Measurements from ENCODE around the gene WDPCP. TPM values are rescaled to one million over a fixed set of nuclear protein-coding genes. Genes with fewer than 3 reads are reported as not detected.
"Not testable (repeated sequence)": the region's sequence is repeated elsewhere in the genome, so short reads cannot be mapped to it uniquely, and the experiment has no call there.

The WDPCP gene
- total and polyA plus RNA-seq, 9 donors: 5.5 to 11.7 (median 7.6) TPM

DNA sequence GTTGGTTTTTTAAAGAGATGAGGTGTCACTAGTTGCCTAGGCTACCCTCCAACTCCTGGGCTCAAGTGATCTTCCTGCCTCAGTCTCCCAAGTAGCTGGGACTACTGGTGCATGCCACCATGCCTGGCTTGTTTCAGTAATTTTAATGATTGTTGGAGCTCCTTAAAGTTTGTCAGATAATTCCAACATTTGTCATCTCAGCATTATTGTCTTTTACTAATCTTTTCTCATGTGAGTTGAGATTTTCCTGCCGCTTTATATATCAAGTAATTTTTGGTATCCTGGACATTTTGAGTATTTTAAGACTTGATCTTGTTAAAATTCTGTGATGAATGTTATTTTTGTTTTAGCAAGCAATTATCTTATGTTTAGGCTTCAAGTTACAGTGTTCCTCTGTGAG, 429.0 kb downstream of the WDPCP start:
- no peaks in the 10 kb centered on the region for H3K27me3 ChIP-seq (ENCODE audit: control insufficient read depth, insufficient read depth, low read length)
- DNase-seq: no peak
- no peak overlapping the region for H3K4me3 ChIP-seq (ENCODE audit: low read length)
- H3K36me3 ChIP-seq (ENCODE audit: control insufficient read depth, insufficient read depth, low read length): no peaks in the 10 kb centered on the region
- H3K4me1 ChIP-seq (ENCODE audit: control insufficient read depth, insufficient read depth, low read length): no peaks in the 10 kb centered on the region
- WGBS (ENCODE audit: insufficient coverage): no CpG with 5 or more reads among the region's 1 CpG
- H3K27ac ChIP-seq (ENCODE audit: low read length): no peak overlapping the region
- H3K9me3 ChIP-seq (replicated peaks; ENCODE audit: control insufficient read depth, low read depth, low read length): no peaks in the 10 kb centered on the region

DNA sequence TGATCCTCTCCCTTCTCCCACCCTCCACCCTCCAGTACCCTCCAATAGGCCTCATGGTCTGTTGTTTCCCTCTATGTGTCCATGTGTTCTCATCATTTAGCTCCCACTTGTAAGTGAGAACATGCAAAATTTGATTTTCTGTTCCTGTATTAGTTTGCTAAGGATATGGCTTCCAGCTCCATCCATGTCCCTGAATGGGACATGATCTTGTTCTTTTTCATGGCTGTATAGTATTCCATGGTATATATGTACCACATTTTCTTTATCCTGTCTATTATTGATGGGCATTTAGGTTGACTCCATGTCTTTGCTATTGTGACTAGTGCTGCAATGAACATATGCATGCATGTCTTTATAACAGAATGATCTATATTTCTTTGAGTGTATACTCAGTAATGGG, 451.6 kb downstream of the WDPCP start:
- DNase-seq; H3K27ac ChIP-seq (ENCODE audit: low read length); H3K4me1 ChIP-seq (ENCODE audit: control insufficient read depth, insufficient read depth, low read length); H3K36me3 ChIP-seq (ENCODE audit: control insufficient read depth, insufficient read depth, low read length); H3K27me3 ChIP-seq (ENCODE audit: control insufficient read depth, insufficient read depth, low read length); H3K4me3 ChIP-seq (ENCODE audit: low read length): not testable (repeated sequence)
- peaks cover 25% of the 10 kb centered on the region for H3K9me3 ChIP-seq (replicated peaks; ENCODE audit: control insufficient read depth, low read depth, low read length)

- no peak for DNase-seq
- no CpG with 5 or more reads among the region's 2 CpGs for WGBS (ENCODE audit: insufficient coverage)
- Histone ChIP-seq H3K4me3 (ENCODE audit: low read length) (no peak overlapping the region), H3K27me3 (ENCODE audit: control insufficient read depth, insufficient read depth, low read length) (no peaks in the 10 kb centered on the region), H3K9me3 (replicated peaks; ENCODE audit: control insufficient read depth, low read depth, low read length) (peaks cover 12% of the 10 kb centered on the region), H3K27ac (ENCODE audit: low read length) (no peak overlapping the region), H3K36me3 (ENCODE audit: control insufficient read depth, insufficient read depth, low read length) (no peaks in the 10 kb centered on the region), H3K4me1 (ENCODE audit: control insufficient read depth, insufficient read depth, low read length) (no peaks in the 10 kb centered on the region)
These were observed 456.3 kb downstream of the WDPCP start for GRCh38 chr2:63132020-63132419.

- no peaks in the 10 kb centered on the region for H3K4me1 ChIP-seq (ENCODE audit: control insufficient read depth, insufficient read depth, low read length)
- H3K9me3 ChIP-seq (replicated peaks; ENCODE audit: control insufficient read depth, low read depth, low read length): peaks cover 8% of the 10 kb centered on the region
- DNase-seq: no peak
- H3K4me3 ChIP-seq (ENCODE audit: low read length): no peak overlapping the region
- no CpG with 5 or more reads among the region's 1 CpG for WGBS (ENCODE audit: insufficient coverage)
- H3K27me3 ChIP-seq (ENCODE audit: control insufficient read depth, insufficient read depth, low read length): no peaks in the 10 kb centered on the region
- no peak overlapping the region for H3K27ac ChIP-seq (ENCODE audit: low read length)
- H3K36me3 ChIP-seq (ENCODE audit: control insufficient read depth, insufficient read depth, low read length): no peaks in the 10 kb centered on the region
These were observed 457.1 kb downstream of the WDPCP start for GRCh38 chr2:63131196-63131595.

DNA sequence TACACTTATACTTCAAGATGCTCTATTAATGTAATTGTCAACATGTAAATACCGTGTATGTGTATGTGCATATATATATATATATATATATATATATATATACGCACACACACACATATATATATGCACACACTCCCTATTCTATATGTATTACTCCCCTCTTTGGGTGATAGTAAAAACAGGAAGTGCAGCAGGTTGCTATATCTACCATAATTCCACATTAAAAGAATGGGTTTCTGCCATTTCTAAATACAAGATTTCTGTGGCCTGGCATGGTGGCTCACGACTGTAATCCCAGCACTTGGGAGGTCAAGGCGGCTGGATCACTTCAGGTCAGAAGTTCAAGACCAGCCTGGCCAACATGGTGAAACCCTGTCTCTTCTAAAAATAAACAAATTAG, 460.7 kb downstream of the WDPCP start:
- no peak overlapping the region for H3K27ac ChIP-seq (ENCODE audit: low read length)
- no peaks in the 10 kb centered on the region for H3K4me1 ChIP-seq (ENCODE audit: control insufficient read depth, insufficient read depth, low read length)
- no peaks in the 10 kb centered on the region for H3K36me3 ChIP-seq (ENCODE audit: control insufficient read depth, insufficient read depth, low read length)
- no peaks in the 10 kb centered on the region for H3K27me3 ChIP-seq (ENCODE audit: control insufficient read depth, insufficient read depth, low read length)
- no peaks in the 10 kb centered on the region for H3K9me3 ChIP-seq (replicated peaks; ENCODE audit: control insufficient read depth, low read depth, low read length)
- no peak for DNase-seq
- H3K4me3 ChIP-seq (ENCODE audit: low read length): no peak overlapping the region
- 100% methylated on average over 2 of the region's 4 CpGs for WGBS (ENCODE audit: insufficient coverage)

DNA sequence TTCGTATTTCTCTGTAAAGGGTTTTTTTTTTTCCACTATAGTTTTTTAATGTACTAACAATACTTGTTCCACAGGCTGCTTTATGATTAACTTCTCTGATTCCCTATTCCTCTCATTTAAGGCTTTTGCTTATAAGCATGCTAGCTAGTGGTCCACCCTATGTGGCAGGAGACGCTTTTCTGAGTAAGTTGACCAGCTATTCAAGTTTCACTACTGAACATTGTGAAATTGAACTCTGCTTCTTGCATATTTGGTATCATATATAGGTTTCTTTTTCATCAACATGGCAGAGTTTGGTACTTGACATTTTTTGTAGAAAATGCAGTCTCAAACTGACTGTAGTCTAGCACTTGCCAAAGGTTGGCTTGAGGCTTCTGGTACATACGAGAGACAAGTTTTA, 463.4 kb downstream of the WDPCP start:
- H3K4me3 ChIP-seq (ENCODE audit: low read length): no peak overlapping the region
- DNase-seq: no peak
- no peaks in the 10 kb centered on the region for H3K4me1 ChIP-seq (ENCODE audit: control insufficient read depth, insufficient read depth, low read length)
- no peak overlapping the region for H3K27ac ChIP-seq (ENCODE audit: low read length)
- H3K27me3 ChIP-seq (ENCODE audit: control insufficient read depth, insufficient read depth, low read length): no peaks in the 10 kb centered on the region
- no peaks in the 10 kb centered on the region for H3K9me3 ChIP-seq (replicated peaks; ENCODE audit: control insufficient read depth, low read depth, low read length)
- H3K36me3 ChIP-seq (ENCODE audit: control insufficient read depth, insufficient read depth, low read length): no peaks in the 10 kb centered on the region
- WGBS (ENCODE audit: insufficient coverage): no CpG with 5 or more reads among the region's 3 CpGs

DNA sequence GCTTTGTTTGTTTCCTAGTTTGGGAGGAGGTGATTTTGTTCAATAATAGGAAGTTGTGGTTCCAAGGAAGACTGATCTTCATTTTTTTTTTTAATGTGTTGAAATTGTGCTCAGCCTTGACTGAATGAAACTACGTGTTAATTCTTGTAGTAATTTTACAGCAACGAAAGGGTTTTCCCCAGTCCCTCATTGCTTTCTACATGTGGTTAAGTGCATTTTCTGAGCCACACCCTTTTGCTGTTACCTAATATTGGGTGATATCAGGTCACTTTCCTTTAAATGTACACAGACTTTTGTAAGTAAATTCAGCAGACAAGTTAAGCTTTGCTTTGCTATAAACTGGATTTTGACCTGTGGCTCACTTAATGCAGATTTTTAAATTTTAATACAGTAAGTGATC, 464.1 kb downstream of the WDPCP start:
- H3K36me3 ChIP-seq (ENCODE audit: control insufficient read depth, insufficient read depth, low read length): no peaks in the 10 kb centered on the region
- no CpG with 5 or more reads among the region's 2 CpGs for WGBS (ENCODE audit: insufficient coverage)
- H3K4me1 ChIP-seq (ENCODE audit: control insufficient read depth, insufficient read depth, low read length): no peaks in the 10 kb centered on the region
- H3K27me3 ChIP-seq (ENCODE audit: control insufficient read depth, insufficient read depth, low read length): no peaks in the 10 kb centered on the region
- no peak for DNase-seq
- H3K27ac ChIP-seq (ENCODE audit: low read length): no peak overlapping the region
- no peaks in the 10 kb centered on the region for H3K9me3 ChIP-seq (replicated peaks; ENCODE audit: control insufficient read depth, low read depth, low read length)
- H3K4me3 ChIP-seq (ENCODE audit: low read length): no peak overlapping the region

- H3K27me3 ChIP-seq (ENCODE audit: control insufficient read depth, insufficient read depth, low read length): no peaks in the 10 kb centered on the region
- WGBS (ENCODE audit: insufficient coverage): no CpG with 5 or more reads among the region's 3 CpGs
These were observed 465.4 kb downstream of the WDPCP start for GRCh38 chr2:63122921-63123320.

DNA sequence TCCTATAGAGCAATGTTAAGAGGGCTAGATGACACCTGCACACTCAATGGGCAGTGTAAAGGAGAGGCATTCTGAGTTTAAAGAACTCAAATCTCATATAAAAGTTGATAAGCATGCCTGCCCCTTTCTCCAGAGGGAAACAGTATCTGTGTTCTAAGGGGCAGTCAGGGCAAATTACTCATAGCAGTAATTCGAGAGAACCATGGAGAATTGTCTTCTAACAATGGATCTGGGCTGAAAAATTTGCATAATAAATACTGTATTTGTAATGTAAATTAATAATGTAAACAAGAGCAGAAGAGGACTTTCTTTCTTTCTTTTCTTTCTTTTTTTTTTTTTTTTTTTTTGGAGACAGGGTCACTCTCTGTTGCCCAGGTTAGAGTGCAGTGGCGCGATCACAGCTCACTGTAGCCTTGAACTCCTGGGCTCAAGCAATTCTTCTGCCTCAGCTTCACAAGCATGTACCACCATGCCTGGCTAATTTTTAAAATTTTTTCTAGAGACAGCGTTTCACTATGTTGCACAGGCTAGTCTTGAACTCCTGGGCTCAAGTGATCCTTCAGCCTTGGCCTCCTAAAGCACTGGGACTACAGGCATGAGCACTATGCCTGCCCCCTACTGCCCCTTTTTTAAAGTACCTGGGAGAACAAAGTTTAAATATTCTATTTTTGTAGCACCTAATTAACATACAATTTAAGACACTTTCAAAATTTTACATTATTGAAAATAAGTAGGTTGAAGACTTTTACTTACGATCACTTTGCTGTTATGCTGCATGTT, 467.0 kb downstream of the WDPCP start:
- no peaks in the 10 kb centered on the region for H3K27me3 ChIP-seq (ENCODE audit: control insufficient read depth, insufficient read depth, low read length)
- H3K4me1 ChIP-seq (ENCODE audit: control insufficient read depth, insufficient read depth, low read length): no peaks in the 10 kb centered on the region
- 88% methylated on average over 1 of the region's 5 CpGs for WGBS (ENCODE audit: insufficient coverage)
- no peaks in the 10 kb centered on the region for H3K36me3 ChIP-seq (ENCODE audit: control insufficient read depth, insufficient read depth, low read length)
- no peak overlapping the region for H3K27ac ChIP-seq (ENCODE audit: low read length)
- no peak overlapping the region for H3K4me3 ChIP-seq (ENCODE audit: low read length)
- no peak for DNase-seq
- H3K9me3 ChIP-seq (replicated peaks; ENCODE audit: control insufficient read depth, low read depth, low read length): peaks cover 3% of the 10 kb centered on the region

More at GRCh38 chr2:63122921-63123320, 465.4 kb downstream of the WDPCP start:
- no peak overlapping the region for H3K4me3 ChIP-seq (ENCODE audit: low read length)
- H3K36me3 ChIP-seq (ENCODE audit: control insufficient read depth, insufficient read depth, low read length): no peaks in the 10 kb centered on the region
- H3K4me1 ChIP-seq (ENCODE audit: control insufficient read depth, insufficient read depth, low read length): no peaks in the 10 kb centered on the region
- no peaks in the 10 kb centered on the region for H3K9me3 ChIP-seq (replicated peaks; ENCODE audit: control insufficient read depth, low read depth, low read length)
- no peak for DNase-seq
- no peak overlapping the region for H3K27ac ChIP-seq (ENCODE audit: low read length)

GRCh38 chr2:63118821-63119220, 469.5 kb downstream of the WDPCP start:
- Histone ChIP-seq H3K9me3 (replicated peaks; ENCODE audit: control insufficient read depth, low read depth, low read length) (peaks cover 5% of the 10 kb centered on the region), H3K27ac (ENCODE audit: low read length) (no peak overlapping the region), H3K4me1 (ENCODE audit: control insufficient read depth, insufficient read depth, low read length) (no peaks in the 10 kb centered on the region), H3K36me3 (ENCODE audit: control insufficient read depth, insufficient read depth, low read length) (no peaks in the 10 kb centered on the region), H3K27me3 (ENCODE audit: control insufficient read depth, insufficient read depth, low read length) (no peaks in the 10 kb centered on the region), H3K4me3 (ENCODE audit: low read length) (no peak overlapping the region)
- WGBS (ENCODE audit: insufficient coverage): 94% methylated on average over 2 of the region's 2 CpGs
- no peak for DNase-seq

GRCh38 chr2:63104482-63104881, 483.8 kb downstream of the WDPCP start:
- H3K4me1 ChIP-seq (ENCODE audit: control insufficient read depth, insufficient read depth, low read length): no peaks in the 10 kb centered on the region
- no peak for DNase-seq
- no peaks in the 10 kb centered on the region for H3K27me3 ChIP-seq (ENCODE audit: control insufficient read depth, insufficient read depth, low read length)
- H3K9me3 ChIP-seq (replicated peaks; ENCODE audit: control insufficient read depth, low read depth, low read length): peaks cover 20% of the 10 kb centered on the region
- no CpG with 5 or more reads among the region's 1 CpG for WGBS (ENCODE audit: insufficient coverage)
- H3K36me3 ChIP-seq (ENCODE audit: control insufficient read depth, insufficient read depth, low read length): no peaks in the 10 kb centered on the region
- H3K27ac ChIP-seq (ENCODE audit: low read length): no peak overlapping the region
- H3K4me3 ChIP-seq (ENCODE audit: low read length): no peak overlapping the region
